Activated CD4-positive, CD25-positive, alpha-beta regulatory T cell treated with anti-CD3 and anti-CD28 coated beads, Interleukin-2, amount 50 U/mL, for 16 hours (primary cell): ENCODE results near the gene ZNF524.
"Not testable (repeated sequence)": the region's sequence is repeated elsewhere in the genome, so short reads cannot be mapped to it uniquely, and the experiment has no call there.

ENCODE experiments used
- DNase-seq: peaks from one replicate; pipeline ENCODE4 v3.0.0-alpha.2; 2020; ENCODE audit warnings: low read depth, low spot score

ZNF524 gene

GRCh38 chr19:55581145-55581822 lies 18.8 kb upstream of the ZNF524 start:
- no peak for DNase-seq

- no peak for DNase-seq
These were observed 18.3 kb upstream of the ZNF524 start for GRCh38 chr19:55581823-55582223.

GRCh38 chr19:55582284-55582683 lies 17.8 kb upstream of the ZNF524 start:
- DNase-seq: not testable (repeated sequence)

GRCh38 chr19:55583897-55584296 lies 16.2 kb upstream of the ZNF524 start:
- DNase-seq: not testable (repeated sequence)

- DNase-seq: no peak
These were observed 15.2 kb upstream of the ZNF524 start for GRCh38 chr19:55584871-55585270.

- DNase-seq: no peak
These were observed 14.3 kb upstream of the ZNF524 start for GRCh38 chr19:55585658-55586339.

GRCh38 chr19:55586976-55587668 lies 13.0 kb upstream of the ZNF524 start:
- peak; percentile 72 for DNase-seq

GRCh38 chr19:55588738-55589137 lies 11.3 kb upstream of the ZNF524 start:
- DNase-seq: no peak

GRCh38 chr19:55590109-55590508 lies 10.0 kb upstream of the ZNF524 start:
- DNase-seq: no peak

GRCh38 chr19:55590617-55591016 lies 9.5 kb upstream of the ZNF524 start:
- no peak for DNase-seq

GRCh38 chr19:55591555-55591954 lies 8.5 kb upstream of the ZNF524 start:
- DNase-seq: no peak

GRCh38 chr19:55592391-55593090 lies 7.5 kb upstream of the ZNF524 start:
- DNase-seq: no peak

GRCh38 chr19:55593096-55593772 lies 6.9 kb upstream of the ZNF524 start:
- DNase-seq: no peak

- DNase-seq: no peak
These were observed 5.0 kb upstream of the ZNF524 start for GRCh38 chr19:55594996-55595545.

GRCh38 chr19:55596304-55596703 lies 3.8 kb upstream of the ZNF524 start:
- no peak for DNase-seq

GRCh38 chr19:55597501-55597921 lies 2.6 kb upstream of the ZNF524 start:
- DNase-seq: no peak

- no peak for DNase-seq
These were observed 2.1 kb upstream of the ZNF524 start for GRCh38 chr19:55598034-55598433.

GRCh38 chr19:55598719-55599467 lies 1.2 kb upstream of the ZNF524 start:
- DNase-seq: peak; percentile 83

GRCh38 chr19:55599468-55599841 lies 633 bp upstream of the ZNF524 start, which contains the start of gene FIZ1:
TSS of gene FIZ1 (minus strand) at chr19:55599517. CDS start at chr19:55597865, 1,652 bp downstream.
- peak; percentile 93 for DNase-seq

GRCh38 chr19:55600662-55601028 lies 557 bp downstream of the ZNF524 start:
- no peak for DNase-seq
